GM12891 (cell line): ENCODE results near the gene MMD2.

Source experiments
- DNase-seq: peaks from one replicate; pipeline ENCODE4 v3.0.0; 2011; ENCODE audit warnings: low spot score; ENCODE audit not compliant: insufficient read length
- FAIRE-seq: peaks from 2 replicates; lab custom pipeline; 2011; peaks lifted over from hg19 to GRCh38; lab: Jason Lieb, UNC
- PAX5 ChIP-seq: IDR thresholded peaks from 2 replicates; pipeline ENCODE4 v1.6.1; 2011; ENCODE audit warnings: low read length, moderate library complexity, mild to moderate bottlenecking; ENCODE audit not compliant: insufficient read depth, severe bottlenecking
- POLR2A ChIP-seq: IDR thresholded peaks from 2 replicates; pipeline ENCODE4 v1.6.1; 2011; ENCODE audit warnings: low read depth, low read length, control low read depth
- POLR2AphosphoS5 ChIP-seq: IDR thresholded peaks from 2 replicates; pipeline ENCODE4 v1.6.1; 2011; ENCODE audit warnings: low read depth, low read length, control low read depth
- POU2F2 ChIP-seq: IDR thresholded peaks from 2 replicates; pipeline ENCODE4 v1.6.1; 2011; ENCODE audit warnings: low read depth, mild to moderate bottlenecking, control low read depth, low read length, moderate library complexity
- SPI1 ChIP-seq: IDR thresholded peaks from 2 replicates; pipeline ENCODE4 v1.6.1; 2011; ENCODE audit warnings: low read depth, low read length, control low read depth
- TAF1 ChIP-seq: IDR thresholded peaks from 2 replicates; pipeline ENCODE4 v1.6.1; 2011; ENCODE audit warnings: low read depth, low read length, control low read depth

Gene MMD2

DNA sequence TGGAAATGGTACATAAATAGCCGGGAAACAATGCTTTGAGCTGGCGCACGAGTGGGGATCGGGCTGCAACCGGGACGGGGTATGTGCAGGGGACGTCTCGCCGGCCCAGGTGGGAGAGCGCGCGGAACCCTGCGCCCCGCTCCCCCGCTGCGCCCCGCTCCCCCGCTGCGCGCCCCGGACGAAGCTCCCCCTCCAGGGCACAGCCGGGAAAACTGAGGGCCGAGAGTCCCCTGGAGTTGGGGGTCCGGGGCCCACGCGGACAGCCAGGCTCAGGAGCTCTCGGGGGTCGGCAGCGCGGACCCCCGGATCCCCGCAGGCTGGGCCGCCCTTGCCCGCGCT is 76.0 kb downstream of the MMD2 start:
- DNase-seq (no peak), FAIRE-seq (no peak)
- TF ChIP-seq PAX5 (no peak), POU2F2 (no peak), TAF1 (no peak), POLR2AphosphoS5 (no peak)

DNA sequence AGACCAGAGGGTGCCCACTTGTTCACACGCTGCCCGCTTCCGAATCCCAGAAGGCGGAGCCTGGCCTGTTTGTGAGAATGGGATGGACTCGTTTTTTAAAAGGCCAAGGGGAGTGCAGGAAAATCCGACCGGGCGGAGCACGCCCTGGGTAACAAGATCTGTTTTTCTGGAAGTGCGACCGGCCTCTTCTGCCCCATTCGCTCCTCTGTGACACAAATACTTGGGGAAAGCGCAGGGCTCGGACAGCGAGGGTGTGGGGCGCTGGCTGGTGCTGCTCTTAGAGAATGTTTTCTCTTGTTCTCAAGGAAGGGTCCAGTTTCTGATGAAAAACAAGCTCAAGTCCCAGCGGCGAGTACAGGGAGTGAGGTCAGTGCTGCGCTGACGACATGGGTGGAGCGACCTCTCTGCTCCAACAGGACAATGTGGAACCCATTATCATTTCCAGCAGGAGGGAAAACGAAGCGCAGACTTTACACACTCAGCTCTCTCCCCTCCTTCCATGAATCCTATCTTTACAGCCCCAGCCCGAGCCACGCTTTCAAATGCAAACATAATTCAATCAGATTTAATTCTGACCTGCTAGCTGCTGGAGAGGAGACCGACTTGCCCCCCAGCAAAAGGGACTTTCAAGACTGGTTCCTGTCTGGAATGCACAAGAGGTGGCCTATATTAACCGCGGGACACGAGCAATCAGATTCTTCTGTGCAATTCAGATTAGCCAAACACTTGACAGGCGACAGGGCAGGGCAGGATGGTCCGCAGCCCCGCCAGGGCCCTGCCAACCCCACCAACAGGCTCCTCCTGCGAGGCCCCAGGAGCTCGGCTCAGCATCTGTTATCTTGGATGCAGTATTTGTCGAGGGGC is 76.6 kb downstream of the MMD2 start:
- FAIRE-seq (no peak), DNase-seq (no peak)
- no peak for TF ChIP-seq TAF1
- TF ChIP-seq POU2F2: no peak
- no peak for TF ChIP-seq POLR2A
- no peak for TF ChIP-seq PAX5
- no peak for TF ChIP-seq SPI1
- no peak for TF ChIP-seq POLR2AphosphoS5

DNA sequence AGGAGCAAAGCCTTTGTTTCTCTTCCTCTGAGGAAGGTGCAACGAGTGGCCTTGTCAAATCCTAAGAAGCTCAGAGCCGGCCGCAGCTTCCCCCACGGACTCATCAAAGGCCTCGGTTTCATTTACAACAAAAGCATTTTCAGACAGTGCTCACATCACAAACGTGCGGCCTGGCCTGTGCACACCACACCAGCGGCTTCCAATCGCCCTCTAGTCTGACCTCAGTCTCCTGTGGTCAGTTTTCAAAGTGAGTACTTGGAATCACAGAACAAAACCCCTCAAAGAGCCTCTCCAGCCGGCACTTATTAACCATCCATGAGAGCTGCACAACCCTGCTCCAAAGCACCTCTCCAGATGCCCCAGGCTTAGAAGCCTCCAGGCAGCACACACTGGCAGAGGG is 78.8 kb downstream of the MMD2 start:
- FAIRE-seq (no peak), DNase-seq (no peak)
- TF ChIP-seq SPI1: no peak
- TF ChIP-seq PAX5: no peak
- no peak for TF ChIP-seq POU2F2
- TF ChIP-seq TAF1: no peak
- TF ChIP-seq POLR2AphosphoS5: no peak
- no peak for TF ChIP-seq POLR2A

DNA sequence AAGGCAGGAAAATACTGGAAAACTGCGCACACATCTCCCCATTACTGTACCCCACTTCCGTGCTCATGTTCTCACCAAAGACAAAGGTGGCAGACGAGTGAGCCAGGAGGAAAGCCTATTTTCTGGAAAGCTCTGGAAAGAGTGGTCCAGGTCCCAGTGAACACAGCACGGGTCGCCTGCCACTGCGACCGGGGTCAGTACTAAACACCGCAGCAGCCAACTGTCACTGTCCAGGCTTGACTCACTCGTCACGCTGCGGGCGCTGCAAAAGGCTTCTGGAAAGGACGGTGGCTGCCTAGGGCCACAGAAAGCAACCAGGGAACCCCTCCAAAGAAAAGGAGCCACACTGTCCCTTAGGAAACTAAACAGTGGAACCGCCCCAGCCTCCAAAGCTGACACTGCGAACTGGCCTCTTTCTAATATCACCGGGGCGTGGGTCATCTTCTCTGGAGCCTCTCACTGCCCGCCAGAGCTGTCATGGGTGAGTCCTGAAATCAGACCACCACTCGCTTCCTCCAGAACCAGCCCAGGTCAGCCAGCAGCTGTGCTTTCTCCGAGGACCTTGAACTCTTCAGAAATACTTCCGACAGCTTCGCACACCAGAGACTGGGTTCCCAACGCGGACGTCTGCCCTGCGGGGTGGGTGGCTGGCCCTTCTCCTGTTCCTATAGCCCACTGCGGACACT is 79.4 kb downstream of the MMD2 start:
- FAIRE-seq (no peak), DNase-seq (no peak)
- TF ChIP-seq POLR2AphosphoS5: no peak
- TF ChIP-seq PAX5: no peak
- TF ChIP-seq SPI1: no peak
- TF ChIP-seq TAF1: no peak
- no peak for TF ChIP-seq POLR2A
- TF ChIP-seq POU2F2: no peak

DNA sequence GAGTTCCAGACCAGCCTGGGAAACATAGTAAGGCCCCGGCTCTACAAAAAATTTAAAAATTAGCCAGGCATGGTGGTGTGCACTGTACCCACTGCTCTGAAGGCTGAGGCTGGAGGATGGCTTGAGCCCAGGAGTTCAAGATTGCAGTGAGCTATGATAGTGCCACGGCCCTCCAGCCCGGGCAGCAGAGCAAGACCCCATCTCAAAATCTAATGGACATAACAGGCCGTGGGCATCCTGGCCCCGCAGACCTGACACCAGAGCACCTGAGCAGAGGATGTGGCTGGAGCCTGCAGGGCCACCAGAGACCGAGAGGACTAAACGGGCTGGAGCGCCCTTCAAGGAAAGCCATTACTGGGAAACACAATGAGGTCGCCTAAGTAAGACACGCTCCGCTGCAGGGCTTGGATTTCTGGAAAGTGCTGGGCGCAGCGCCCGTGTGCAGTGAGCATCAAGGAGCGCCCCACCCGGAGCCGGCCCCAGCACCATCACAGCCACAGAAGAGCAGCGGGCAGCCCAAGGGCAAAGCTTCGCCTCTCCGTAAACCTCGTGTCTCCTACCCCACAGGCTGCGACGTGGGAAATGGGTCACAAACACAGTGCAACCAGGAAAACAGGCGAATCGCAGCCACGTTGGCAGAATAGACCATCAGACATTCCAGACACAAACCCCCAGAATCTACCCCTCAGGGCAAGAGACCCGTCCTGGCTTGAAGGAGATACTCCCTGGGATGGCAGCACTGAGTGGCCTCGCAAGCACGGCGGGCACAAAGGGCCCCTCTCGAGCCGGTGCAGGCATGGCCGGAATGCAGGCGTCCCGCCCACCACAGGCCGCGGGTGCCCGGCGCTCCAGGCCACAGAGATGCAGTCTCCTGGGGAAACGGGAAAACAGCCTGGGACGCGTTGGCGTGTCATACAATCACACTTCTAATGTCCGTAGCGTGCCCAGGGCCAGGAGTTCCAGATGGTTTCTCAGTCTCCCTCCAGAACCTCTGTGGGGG is 80.4 kb downstream of the MMD2 start:
- no peak for TF ChIP-seq PAX5
- TF ChIP-seq POLR2A: no peak
- TF ChIP-seq POLR2AphosphoS5: no peak
- no peak for TF ChIP-seq POU2F2
- no peak for TF ChIP-seq TAF1
- TF ChIP-seq SPI1: no peak
- FAIRE-seq (no peak), DNase-seq (no peak)

DNA sequence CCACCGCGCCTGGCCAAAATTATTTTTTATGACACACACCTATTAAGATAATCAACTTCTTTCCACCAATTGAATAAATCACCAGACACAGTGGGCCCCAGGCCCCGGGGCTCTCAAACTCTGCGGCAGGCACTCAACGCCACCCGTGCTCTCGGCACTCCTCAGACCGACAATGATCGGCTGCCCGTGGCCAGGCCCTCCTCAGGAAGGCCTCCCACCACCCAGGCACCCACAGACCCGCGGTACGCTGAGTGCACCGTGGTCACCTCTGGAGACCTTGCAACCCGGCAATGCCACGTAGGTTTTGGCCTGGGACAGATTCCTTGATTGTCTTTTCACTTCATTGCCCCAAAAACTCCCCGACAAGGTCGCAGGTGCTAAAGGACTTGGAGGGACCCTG is 82.4 kb downstream of the MMD2 start:
- no peak for FAIRE-seq
- TF ChIP-seq POLR2A (no peak), SPI1 (no peak), PAX5 (no peak), TAF1 (no peak), POU2F2 (no peak), POLR2AphosphoS5 (no peak)

DNA sequence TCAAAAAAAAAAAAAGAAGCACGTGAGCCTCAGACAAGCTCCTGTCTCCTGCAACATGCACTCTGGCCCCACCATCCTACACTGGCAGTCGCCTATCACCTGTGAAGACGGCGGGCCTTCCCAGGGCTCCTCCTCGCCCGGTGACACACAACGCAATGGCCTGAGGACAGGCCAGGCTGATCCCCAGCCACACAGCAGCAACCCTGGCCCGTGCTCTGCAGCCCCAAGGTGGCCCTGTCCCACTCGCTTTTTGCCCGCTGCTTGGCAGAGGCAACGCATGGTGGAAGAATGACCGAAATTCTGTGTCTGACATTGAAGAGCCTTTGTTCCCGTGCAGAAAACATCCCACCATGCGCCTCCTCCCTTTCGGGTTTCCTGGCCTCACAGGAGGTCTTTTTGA is 83.6 kb downstream of the MMD2 start:
- TF ChIP-seq POLR2AphosphoS5: no peak
- TF ChIP-seq TAF1: no peak
- TF ChIP-seq SPI1: no peak
- TF ChIP-seq POLR2A: no peak
- no peak for TF ChIP-seq POU2F2
- no peak for TF ChIP-seq PAX5
- no peak for FAIRE-seq

More for the DNA sequence above, 82.4 kb downstream of the MMD2 start:
- no peak for DNase-seq

DNA sequence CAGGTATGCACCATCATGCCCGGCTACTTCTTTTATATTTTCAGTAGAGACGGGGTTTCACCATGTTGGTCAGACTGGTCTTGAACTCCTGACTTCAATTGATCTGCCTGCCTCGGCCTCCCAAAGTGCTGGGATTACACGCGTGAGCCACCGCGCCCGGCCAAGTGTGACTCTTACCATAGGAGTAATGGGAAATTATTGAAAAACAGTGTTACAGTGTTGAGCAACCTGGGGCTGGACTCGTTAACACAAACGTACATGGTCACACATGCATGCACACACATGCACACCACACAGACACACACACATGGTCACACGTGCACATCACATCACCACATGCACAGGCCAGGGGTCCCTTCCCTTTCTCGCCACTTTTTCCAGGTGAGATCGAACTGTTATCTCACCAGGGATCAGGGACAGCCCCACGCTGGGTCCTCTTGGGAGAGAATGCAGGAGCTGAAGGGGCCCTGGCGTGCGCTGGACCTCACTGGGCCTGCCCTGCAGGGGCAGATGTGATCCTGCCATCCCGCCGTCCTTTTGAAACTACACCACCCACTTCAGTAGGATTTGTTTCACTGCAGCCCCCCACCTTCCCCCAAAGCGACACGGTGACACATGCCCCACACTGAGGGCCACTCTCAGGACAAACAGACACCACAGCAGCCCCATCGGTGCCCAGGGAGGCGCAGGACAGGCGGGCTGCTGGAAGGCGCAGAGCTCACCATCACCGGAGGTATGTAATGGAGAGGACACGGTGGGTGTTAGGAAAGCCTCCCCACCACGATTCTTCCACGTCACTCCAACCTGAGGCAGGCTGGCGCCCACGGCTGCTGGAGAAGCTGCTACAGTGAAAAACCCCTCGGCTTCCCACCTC is 85.7 kb downstream of the MMD2 start:
- FAIRE-seq: no peak
- no peak for DNase-seq

More for the DNA sequence above, 83.6 kb downstream of the MMD2 start:
- DNase-seq: no peak

More for the DNA sequence above, 85.7 kb downstream of the MMD2 start:
- no peak for TF ChIP-seq POLR2A
- no peak for TF ChIP-seq POU2F2
- TF ChIP-seq POLR2AphosphoS5: no peak
- TF ChIP-seq SPI1: no peak
- TF ChIP-seq PAX5: no peak
- no peak for TF ChIP-seq TAF1
